ENCODE measurements around the gene MPDZ. TPM values are rescaled to one million over a fixed set of nuclear protein-coding genes. Genes with fewer than 3 reads are reported as not detected.

MPDZ gene
- polyA plus RNA-seq, 1 donor (not counting 4 experiments of a cell fraction or from before 2014, with no cell fraction given) = 9.0 TPM

- DNase-seq (ENCODE audit: low read depth, low spot score) (no peak), FAIRE-seq (peak; percentile 13)
- H2AFZ ChIP-seq (ENCODE audit: control insufficient read depth, low read length) = peak overlapping the region; percentile 49
- no peak for TF ChIP-seq CTCF (optimal IDR thresholded peaks at IDR 0.05 in 1 of 3, IDR thresholded peaks at IDR 0.05 in 1 of 3, conservative IDR thresholded peaks at IDR 0.05 in 1 of 3; ENCODE audit: extremely low read depth in 1 of 3, insufficient read depth in 2 of 3, low read length in 3 of 3)
- TF ChIP-seq EZH2 (IDR thresholded peaks at IDR 0.05; ENCODE audit: low read length) = no peak
- peak overlapping the region; percentile 45 for H3K4me2 ChIP-seq (ENCODE audit: control insufficient read depth, extremely low read depth, insufficient read depth, low read depth, low read length)
- no peak overlapping the region for H3K4me3 ChIP-seq (ENCODE audit: control insufficient read depth in 2 of 3, extremely low read depth in 1 of 3, insufficient read depth in 2 of 3, low read depth in 1 of 3, low read length in 3 of 3)
- no peaks in the 10 kb centered on the region for H3K27me3 ChIP-seq (ENCODE audit: control insufficient read depth, extremely low read depth, insufficient read depth, low read length)
- H3K79me2 ChIP-seq (ENCODE audit: control insufficient read depth, insufficient read depth, low read length) = no peaks in the 10 kb centered on the region
- no peaks in the 10 kb centered on the region for H3K36me3 ChIP-seq (ENCODE audit: control insufficient read depth in 2 of 2, extremely low read depth in 1 of 2, insufficient read depth in 2 of 2, low read length in 2 of 2)
- H4K20me1 ChIP-seq (ENCODE audit: control insufficient read depth, extremely low read depth, insufficient read depth, low read length) = no peaks in the 10 kb centered on the region
- no peaks in the 10 kb centered on the region for H3K9me3 ChIP-seq (ENCODE audit: control insufficient read depth, low read depth, low read length)
- no peaks in the 10 kb centered on the region for H3K9me1 ChIP-seq (ENCODE audit: control insufficient read depth, extremely low read depth, insufficient read depth, low read length)
- dilution Hi-C loops (cut with MboI; ENCODE audit: extremely low pct_ligation_motif_present, low sequenced_read_pairs) = no loop called here
- no peak overlapping the region for H3K27ac ChIP-seq (ENCODE audit: control insufficient read depth, insufficient read depth, low read length)
- peaks cover 5% of the 10 kb centered on the region for H3K4me1 ChIP-seq (ENCODE audit: control insufficient read depth, extremely low read depth, insufficient read depth, low read length)
- no peak overlapping the region for H3K9ac ChIP-seq (ENCODE audit: control insufficient read depth, extremely low read depth, insufficient read depth, low read length)
These were observed 43.5 kb upstream of the MPDZ start for GRCh38 chr9:13322828-13323550.

- H3K4me3 ChIP-seq (ENCODE audit: control insufficient read depth in 2 of 3, extremely low read depth in 1 of 3, insufficient read depth in 2 of 3, low read depth in 1 of 3, low read length in 3 of 3) = no peak overlapping the region
- no peak for FAIRE-seq
- dilution Hi-C loops (cut with MboI; ENCODE audit: extremely low pct_ligation_motif_present, low sequenced_read_pairs) = no loop called here
These were observed 38.5 kb upstream of the MPDZ start for GRCh38 chr9:13318027-13318426.

More at GRCh38 chr9:13318027-13318426, 38.5 kb upstream of the MPDZ start:
- Histone ChIP-seq H3K9me3 (ENCODE audit: control insufficient read depth, low read depth, low read length) (no peaks in the 10 kb centered on the region), H3K27me3 (ENCODE audit: control insufficient read depth, extremely low read depth, insufficient read depth, low read length) (no peaks in the 10 kb centered on the region), H3K79me2 (ENCODE audit: control insufficient read depth, insufficient read depth, low read length) (no peaks in the 10 kb centered on the region), H3K4me1 (ENCODE audit: control insufficient read depth, extremely low read depth, insufficient read depth, low read length) (peaks cover under 1% of the 10 kb centered on the region), H4K20me1 (ENCODE audit: control insufficient read depth, extremely low read depth, insufficient read depth, low read length) (no peaks in the 10 kb centered on the region), H3K9ac (ENCODE audit: control insufficient read depth, extremely low read depth, insufficient read depth, low read length) (no peak overlapping the region), H3K27ac (ENCODE audit: control insufficient read depth, insufficient read depth, low read length) (no peak overlapping the region), H2AFZ (ENCODE audit: control insufficient read depth, low read length) (no peak overlapping the region), H3K36me3 (ENCODE audit: control insufficient read depth in 2 of 2, extremely low read depth in 1 of 2, insufficient read depth in 2 of 2, low read length in 2 of 2) (no peaks in the 10 kb centered on the region), H3K4me2 (ENCODE audit: control insufficient read depth, extremely low read depth, insufficient read depth, low read depth, low read length) (no peak overlapping the region), H3K9me1 (ENCODE audit: control insufficient read depth, extremely low read depth, insufficient read depth, low read length) (no peaks in the 10 kb centered on the region)
- TF ChIP-seq CTCF (optimal IDR thresholded peaks at IDR 0.05 in 1 of 3, IDR thresholded peaks at IDR 0.05 in 1 of 3, conservative IDR thresholded peaks at IDR 0.05 in 1 of 3; ENCODE audit: extremely low read depth in 1 of 3, insufficient read depth in 2 of 3, low read length in 3 of 3) (no peak), EZH2 (IDR thresholded peaks at IDR 0.05; ENCODE audit: low read length) (no peak)
- DNase-seq (ENCODE audit: low read depth, low spot score) = no peak

Data from keratinocyte (primary cell).